ENCODE results near the gene RUNX2. TPM values are rescaled to one million over a fixed set of nuclear protein-coding genes. Genes with fewer than 3 reads are reported as not detected.

RUNX2 gene
- total and polyA plus RNA-seq, 10 of the 15 experiments (the other 5 are each of a cell fraction or from before 2014, with no cell fraction given), result 0.01 to 0.77 (median 0.15) TPM; not detected in 3

DNA sequence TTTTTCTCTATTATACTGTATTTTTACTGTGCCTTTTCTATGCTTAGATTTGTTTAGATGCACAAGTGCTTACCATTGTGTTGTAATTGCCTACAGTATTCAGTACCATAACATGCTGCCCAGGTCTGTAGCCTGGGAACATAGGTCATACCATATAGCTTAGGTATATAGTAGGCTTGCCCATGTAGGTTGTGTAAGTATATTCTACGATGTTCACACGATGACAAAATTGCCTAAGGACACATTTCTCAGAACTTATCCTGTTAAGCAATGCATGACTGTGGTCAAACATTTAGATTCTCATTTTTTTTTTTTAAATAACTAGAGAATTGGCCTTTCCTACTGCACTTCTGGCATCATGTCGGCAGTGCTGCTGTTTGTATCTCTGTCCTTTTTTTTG lies 303.3 kb downstream of the RUNX2 start:
- Histone ChIP-seq H3K4me1 (ENCODE audit: control insufficient read depth, insufficient read depth, low read length) (no peaks in the 10 kb centered on the region), H3K9me3 (replicated peaks; ENCODE audit: control insufficient read depth, insufficient read depth, low read length) (no peaks in the 10 kb centered on the region), H3K27me3 (replicated peaks in 1 of 2; ENCODE audit: control insufficient read depth in 2 of 2, insufficient read depth in 2 of 2, low read length in 1 of 2) (peaks cover 0 to 6% of the 10 kb centered on the region in 2 experiments; a peak in 3 of 4 replicates), H3K4me2 (ENCODE audit: control insufficient read depth, insufficient read depth) (no peak overlapping the region), H3K27ac (ENCODE audit: control insufficient read depth, insufficient read depth) (no peak overlapping the region), H3K9ac (ENCODE audit: control insufficient read depth, insufficient read depth, low read length) (no peak overlapping the region), H3K4me3 (no peak overlapping the region), H3K36me3 (ENCODE audit: control insufficient read depth in 2 of 2, insufficient read depth in 2 of 2, low read length in 1 of 2) (no peaks in the 10 kb centered on the region), H3K79me2 (ENCODE audit: control insufficient read depth, insufficient read depth, low read length) (no peaks in the 10 kb centered on the region), H4K20me1 (ENCODE audit: control insufficient read depth, insufficient read depth) (no peaks in the 10 kb centered on the region), H2AFZ (ENCODE audit: control insufficient read depth, low read depth, low read length) (no peak overlapping the region)
- 58% methylated on average over 3 of the region's 3 CpGs for WGBS (ENCODE audit: insufficient coverage, insufficient replicate concordance, low lambda C conversion rate, missing lambda C conversion rate)
- ChIA-PET CTCF (no interaction called here), RAD21 (ENCODE audit: unreplicated experiment) (no interaction called here), SMC1A (ENCODE audit: uncharacterized antibody, unreplicated experiment) (no interaction called here), POLR2A (no interaction called here)
- BruUV-seq (replicated peaks), result no TSS peak
- TF ChIP-seq SREBF2 (IDR thresholded peaks at IDR 0.05; ENCODE audit: low read length) (no peak), IRF4 (IDR thresholded peaks at IDR 0.05; ENCODE audit: low read depth, low read length) (no peak), HDAC6 (IDR thresholded peaks at IDR 0.05; ENCODE audit: unreplicated experiment) (no peak), SIN3A (IDR thresholded peaks at IDR 0.05; ENCODE audit: low read depth, low read length) (no peak), MXI1 (IDR thresholded peaks at IDR 0.05; ENCODE audit: low read depth, low read length) (no peak), BACH1 (IDR thresholded peaks at IDR 0.05; ENCODE audit: borderline replicate concordance) (no peak), RBBP5 (conservative IDR thresholded peaks at IDR 0.05) (no peak), STAT1 (conservative IDR thresholded peaks at IDR 0.05) (no peak), SMAD1 (IDR thresholded peaks at IDR 0.05; ENCODE audit: low read depth, partially characterized antibody) (no peak), KLF5 (IDR thresholded peaks at IDR 0.05; ENCODE audit: partially characterized antibody) (no peak)
- FAIRE-seq (no peak), ATAC-seq (no peak), DNase-seq (ENCODE audit: low read depth, low spot score) (no peak)
- in situ Hi-C loops (cut with MboI), result no loop called here
- intact Hi-C loops (cut with micrococcal nuclease; ENCODE audit: unreplicated experiment), result no loop called here
